Measurements from ENCODE around the gene NFKB1.

The NFKB1 gene

DNA sequence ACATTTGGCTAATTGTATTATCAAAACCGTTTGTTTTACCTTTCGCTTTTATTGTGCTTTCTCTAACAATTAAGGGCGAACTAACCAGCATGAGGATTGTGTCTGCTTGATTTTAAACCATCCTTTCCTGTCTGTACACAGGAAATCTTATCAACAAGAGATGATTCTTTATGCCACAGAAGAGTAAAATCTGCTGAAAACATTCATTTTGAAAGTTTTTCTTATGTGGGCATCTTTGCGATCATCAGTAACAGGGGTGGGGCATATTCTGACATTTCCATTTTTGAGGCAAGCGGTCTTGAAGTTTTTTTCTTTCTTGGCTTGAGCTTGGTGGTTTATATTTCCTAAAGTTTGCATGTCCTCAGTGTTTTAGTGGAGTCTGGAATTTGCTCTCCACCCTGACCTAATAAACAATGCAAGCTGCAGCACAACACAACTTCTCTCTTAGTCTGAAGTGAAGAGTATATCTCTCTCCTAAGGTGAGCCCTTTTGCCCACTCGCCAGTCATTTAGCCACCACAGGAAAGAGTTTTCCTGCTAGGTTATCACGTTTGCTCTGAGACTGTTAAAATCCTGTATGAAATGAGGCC, 26.6 kb downstream of the NFKB1 start:
- in situ Hi-C loops (cut with MboI; ENCODE audit: low sequenced_read_pairs), result no loop called here

DNA sequence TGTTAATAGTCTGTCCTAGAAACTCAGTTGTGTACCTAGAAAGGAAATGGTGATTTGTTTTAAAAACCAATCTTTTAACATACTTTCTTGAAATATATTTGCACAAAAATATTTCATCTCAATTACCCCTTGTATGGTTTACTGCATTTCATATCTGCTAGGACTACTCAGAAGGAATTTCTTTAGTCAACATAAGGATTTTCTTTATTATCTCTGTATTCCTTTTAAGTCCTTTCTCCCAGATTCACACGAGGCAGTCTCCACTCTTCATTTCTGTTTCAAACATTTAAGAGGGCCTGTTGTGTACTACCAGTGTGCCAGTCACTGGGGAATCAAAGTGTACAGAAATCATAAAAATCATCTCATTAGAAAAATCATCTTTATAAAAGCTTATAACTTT, 28.8 kb downstream of the NFKB1 start:
- in situ Hi-C loops (cut with MboI; ENCODE audit: low sequenced_read_pairs), result no loop called here

DNA sequence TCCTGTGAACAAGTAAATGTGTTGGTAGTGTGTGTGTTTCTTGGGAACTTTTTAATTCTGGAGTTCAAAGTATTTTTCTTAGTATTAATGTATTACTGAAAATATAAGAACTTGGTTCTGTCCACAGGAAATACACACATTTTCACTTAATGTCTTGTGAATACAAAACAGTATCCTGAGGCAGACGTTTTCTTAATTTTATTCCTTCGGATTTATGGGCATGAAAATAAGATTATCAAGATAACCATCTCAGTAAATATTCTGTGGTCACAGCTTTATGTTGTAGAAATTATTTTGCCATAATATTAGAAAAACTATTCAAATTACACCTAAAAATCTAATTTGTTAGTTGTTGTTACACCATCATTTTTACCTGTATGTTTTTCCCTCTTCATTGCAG, 29.8 kb downstream of the NFKB1 start:
- in situ Hi-C loops (cut with MboI; ENCODE audit: low sequenced_read_pairs), result no loop called here

DNA sequence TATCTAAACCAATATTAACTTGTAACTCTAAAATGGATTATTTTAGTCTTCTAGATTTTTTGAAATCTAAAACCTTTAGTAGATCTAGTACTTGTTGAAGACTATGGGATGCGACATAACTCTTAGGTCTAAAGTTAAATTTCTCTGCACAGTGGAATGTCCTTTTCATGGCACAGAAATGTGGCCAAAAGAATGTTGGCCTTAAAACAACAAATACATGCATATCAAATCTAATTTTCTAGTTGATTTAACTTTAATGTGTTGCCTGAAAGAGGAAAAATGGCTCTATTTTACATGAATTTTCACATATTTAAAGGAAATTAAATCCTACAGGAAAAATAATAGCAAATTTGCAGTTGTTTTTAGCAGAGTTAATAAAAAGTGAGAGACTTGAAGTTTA, 30.3 kb downstream of the NFKB1 start:
- in situ Hi-C loops (cut with MboI; ENCODE audit: low sequenced_read_pairs), result no loop called here

DNA sequence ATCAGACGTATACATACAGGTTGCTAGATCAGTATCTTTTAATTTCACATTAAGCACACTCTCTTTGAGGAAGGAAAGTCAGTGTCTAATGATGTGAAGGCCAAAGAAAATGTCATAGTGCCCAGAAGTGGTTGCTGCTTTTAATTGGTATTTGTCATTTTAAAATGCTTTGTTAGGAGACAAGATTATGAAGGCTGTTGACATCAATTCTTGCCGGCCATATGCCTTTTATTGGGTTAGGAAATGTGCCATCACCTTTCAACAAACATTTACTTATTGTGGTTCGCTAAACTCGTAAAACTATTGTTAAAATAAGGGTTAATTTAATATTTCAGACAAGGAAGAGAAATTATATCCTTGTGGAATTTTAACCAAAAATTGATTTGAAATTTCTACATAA, 32.2 kb downstream of the NFKB1 start:
- in situ Hi-C loops (cut with MboI; ENCODE audit: low sequenced_read_pairs), result no loop called here

GRCh38 chr4:102533904-102534303, 32.7 kb downstream of the NFKB1 start:
- in situ Hi-C loops (cut with MboI; ENCODE audit: low sequenced_read_pairs), result no loop called here

DNA sequence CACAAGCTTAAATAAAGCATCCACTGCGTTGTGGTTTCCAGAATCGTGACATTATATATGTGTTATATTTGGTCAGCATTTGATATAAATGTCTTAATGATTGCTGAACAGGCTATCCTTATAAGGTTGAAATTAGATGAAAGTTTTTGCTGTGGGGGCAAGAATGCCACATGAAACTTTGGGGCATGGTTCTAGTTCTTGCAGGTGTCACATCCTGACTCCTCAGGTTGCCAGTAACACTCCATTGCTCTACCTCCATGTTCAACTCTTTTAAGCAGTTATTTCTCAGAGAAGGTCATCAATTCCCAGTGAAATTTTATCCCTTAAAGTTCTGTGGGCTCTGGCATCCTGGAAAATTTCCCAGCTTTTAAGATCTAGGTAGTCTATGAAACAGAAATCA, 33.7 kb downstream of the NFKB1 start:
- in situ Hi-C loops (cut with MboI; ENCODE audit: low sequenced_read_pairs), result no loop called here

- in situ Hi-C loops (cut with MboI; ENCODE audit: low sequenced_read_pairs), result no loop called here
These were observed 34.4 kb downstream of the NFKB1 start for GRCh38 chr4:102535398-102536082.

DNA sequence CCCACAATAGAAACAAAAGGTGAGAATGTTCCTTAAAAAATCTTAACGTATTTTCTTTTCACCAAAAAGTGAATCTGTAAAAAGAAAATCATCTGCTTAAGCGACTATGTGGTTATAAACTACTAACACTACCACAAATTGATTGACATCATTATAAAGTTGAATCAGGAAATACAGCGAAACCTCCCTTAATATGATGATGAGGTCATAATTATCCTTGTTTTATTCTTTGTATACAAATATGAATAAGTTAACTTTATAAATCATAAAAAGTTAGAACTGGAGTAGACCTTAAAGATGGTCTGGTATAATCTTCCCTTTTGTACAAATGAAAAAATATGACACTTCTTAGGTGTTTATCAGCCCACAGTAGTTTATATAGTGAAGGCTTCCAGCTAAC, 35.6 kb downstream of the NFKB1 start:
- in situ Hi-C loops (cut with MboI; ENCODE audit: low sequenced_read_pairs), result no loop called here

GRCh38 chr4:102537269-102537668, 36.1 kb downstream of the NFKB1 start:
- in situ Hi-C loops (cut with MboI; ENCODE audit: low sequenced_read_pairs), result no loop called here

- in situ Hi-C loops (cut with MboI; ENCODE audit: low sequenced_read_pairs), result no loop called here
These were observed 40.5 kb downstream of the NFKB1 start for GRCh38 chr4:102541697-102542096.

- in situ Hi-C loops (cut with MboI; ENCODE audit: low sequenced_read_pairs), result no loop called here
These were observed 42.1 kb downstream of the NFKB1 start for GRCh38 chr4:102543030-102543928.

DNA sequence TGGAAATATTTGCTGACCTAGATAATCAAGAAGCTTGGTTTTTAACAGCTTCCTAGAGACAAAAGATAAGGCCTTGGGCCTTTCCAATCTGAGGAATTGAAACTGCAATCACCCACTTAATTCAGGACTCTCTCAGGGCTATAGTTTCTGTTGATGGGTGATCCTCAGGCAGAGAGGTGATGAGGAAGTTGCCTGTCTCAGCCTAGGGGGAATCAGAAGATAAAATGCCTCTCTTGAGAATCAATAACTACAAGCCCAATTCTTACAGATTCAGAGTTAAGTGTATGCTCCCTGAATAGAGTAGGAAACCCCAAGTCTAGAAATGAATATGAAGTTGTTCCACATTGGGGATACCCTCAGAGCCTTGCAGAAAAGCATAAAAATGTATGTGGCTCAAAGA, 45.5 kb downstream of the NFKB1 start:
- in situ Hi-C loops (cut with MboI; ENCODE audit: low sequenced_read_pairs), result no loop called here

GRCh38 chr4:102547973-102548372, 46.8 kb downstream of the NFKB1 start:
- in situ Hi-C loops (cut with MboI; ENCODE audit: low sequenced_read_pairs), result no loop called here

GRCh38 chr4:102551958-102552565, 50.9 kb downstream of the NFKB1 start:
- in situ Hi-C loops (cut with MboI; ENCODE audit: low sequenced_read_pairs), result no loop called here

DNA sequence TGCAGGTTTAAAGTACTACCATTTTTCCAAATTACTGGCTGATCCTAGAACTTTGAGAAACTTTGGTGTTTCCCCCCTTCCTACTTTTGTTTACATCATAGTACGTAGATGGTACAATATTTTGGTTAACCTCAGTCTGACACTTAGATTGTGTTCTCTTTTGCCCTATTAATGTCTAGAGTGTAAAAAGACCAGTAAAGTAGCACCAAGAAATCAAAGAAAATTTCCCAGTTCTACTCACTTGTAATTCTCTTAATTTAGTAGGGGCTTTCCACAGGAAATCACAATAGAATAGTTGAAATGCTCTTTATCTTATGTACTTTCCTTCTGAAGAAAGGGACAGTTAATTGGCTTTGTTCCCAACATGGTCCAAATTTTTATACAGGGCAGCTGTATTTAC, 51.6 kb downstream of the NFKB1 start:
- in situ Hi-C loops (cut with MboI; ENCODE audit: low sequenced_read_pairs), result no loop called here

- in situ Hi-C loops (cut with MboI; ENCODE audit: low sequenced_read_pairs), result no loop called here
These were observed 52.8 kb downstream of the NFKB1 start for GRCh38 chr4:102553982-102554381.

GRCh38 chr4:102554482-102554881, 53.3 kb downstream of the NFKB1 start:
- in situ Hi-C loops (cut with MboI; ENCODE audit: low sequenced_read_pairs), result no loop called here

DNA sequence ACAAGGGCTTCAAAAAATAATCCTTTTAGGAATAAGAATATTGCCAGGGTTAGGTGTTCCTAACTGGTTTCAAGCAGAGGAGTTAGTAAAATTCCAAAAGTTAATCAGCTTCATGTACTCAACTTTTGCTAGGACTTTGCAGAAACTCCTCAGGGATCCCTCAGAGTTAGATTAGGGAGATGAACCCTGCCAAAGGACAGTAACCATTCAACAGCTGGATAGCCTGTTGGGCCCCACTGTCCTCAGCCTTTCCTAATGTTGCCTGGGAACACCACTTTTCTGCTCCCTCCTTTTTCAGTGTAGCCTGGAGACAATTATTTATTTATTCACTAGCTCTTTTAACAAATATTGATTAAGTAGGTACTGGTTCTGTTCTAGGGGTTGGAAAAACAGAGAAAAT, 53.8 kb downstream of the NFKB1 start:
- in situ Hi-C loops (cut with MboI; ENCODE audit: low sequenced_read_pairs), result no loop called here

- in situ Hi-C loops (cut with MboI; ENCODE audit: low sequenced_read_pairs), result no loop called here
These were observed 56.5 kb downstream of the NFKB1 start for GRCh38 chr4:102557636-102558035.

DNA sequence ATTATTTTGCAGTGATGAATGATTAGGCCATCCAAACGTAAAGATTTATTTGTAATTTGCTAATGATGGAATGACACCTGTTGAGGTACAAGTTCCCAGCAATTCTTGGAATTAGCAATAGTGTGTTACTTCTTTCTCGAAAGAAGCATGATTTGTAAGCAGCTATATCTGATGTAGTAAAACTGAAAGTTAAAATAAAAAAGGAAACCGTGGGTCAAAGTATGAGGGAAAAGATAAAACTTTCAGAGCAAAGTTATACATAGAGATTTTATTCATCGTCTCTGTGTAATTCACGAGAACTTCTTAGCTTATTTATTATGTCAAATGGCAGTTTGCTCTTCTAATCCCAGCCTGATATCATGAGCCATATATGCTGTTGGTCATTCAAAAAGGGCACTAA, 59.0 kb downstream of the NFKB1 start:
- in situ Hi-C loops (cut with MboI; ENCODE audit: low sequenced_read_pairs), result no loop called here
